Amniotic stem cell (primary cell): ENCODE results near the gene CMTM3.
"Not testable (repeated sequence)": the region's sequence is repeated elsewhere in the genome, so short reads cannot be mapped to it uniquely, and the experiment has no call there.

ENCODE experiments used
- DNase-seq: peaks from one replicate; lab custom pipeline; 2025; lab: John Stamatoyannopoulos, UW

Gene CMTM3, protein sequence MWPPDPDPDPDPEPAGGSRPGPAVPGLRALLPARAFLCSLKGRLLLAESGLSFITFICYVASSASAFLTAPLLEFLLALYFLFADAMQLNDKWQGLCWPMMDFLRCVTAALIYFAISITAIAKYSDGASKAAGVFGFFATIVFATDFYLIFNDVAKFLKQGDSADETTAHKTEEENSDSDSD

DNA sequence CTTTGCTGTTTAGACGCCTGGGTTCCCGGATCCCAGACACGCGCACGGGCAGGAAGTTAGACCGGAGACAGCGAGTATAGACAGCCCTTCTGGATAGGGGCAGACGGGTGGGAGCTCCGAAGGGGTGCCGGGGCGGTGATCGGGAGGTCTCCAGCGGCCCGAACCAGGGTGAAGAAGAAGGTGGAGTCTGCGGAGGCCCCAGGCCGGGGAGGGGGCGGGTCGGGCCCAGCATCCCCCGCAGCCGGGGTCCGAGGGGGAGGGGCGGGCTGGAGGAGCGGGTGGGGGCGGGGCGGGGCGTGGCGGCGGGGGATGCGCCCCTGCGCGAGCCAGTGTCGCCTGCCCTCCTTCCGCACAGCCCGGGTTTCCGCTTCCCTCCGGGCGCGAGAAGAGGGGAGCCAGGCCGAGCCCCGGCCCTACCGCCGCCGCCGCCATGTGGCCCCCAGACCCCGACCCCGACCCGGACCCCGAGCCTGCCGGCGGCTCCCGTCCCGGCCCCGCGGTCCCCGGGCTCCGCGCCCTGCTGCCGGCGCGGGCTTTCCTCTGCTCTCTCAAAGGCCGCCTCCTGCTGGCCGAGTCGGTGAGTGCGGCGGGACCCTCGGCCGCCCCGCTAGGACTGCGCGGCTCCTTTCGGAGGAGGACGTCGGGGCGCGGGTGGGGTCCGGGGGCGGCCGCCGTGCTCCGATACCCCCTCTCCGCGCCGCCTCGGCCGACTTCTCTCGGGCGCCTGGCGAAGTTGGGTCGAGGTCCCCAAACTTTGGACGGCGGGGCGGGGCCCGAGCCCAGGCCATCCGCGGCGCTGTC, at the start of gene CMTM3:
CMTM3 (plus strand) TSS at position 329 of the 801 bp plus-strand sequence; CDS start at position 431, 102 bp downstream.
- DNase-seq = no peak

DNA sequence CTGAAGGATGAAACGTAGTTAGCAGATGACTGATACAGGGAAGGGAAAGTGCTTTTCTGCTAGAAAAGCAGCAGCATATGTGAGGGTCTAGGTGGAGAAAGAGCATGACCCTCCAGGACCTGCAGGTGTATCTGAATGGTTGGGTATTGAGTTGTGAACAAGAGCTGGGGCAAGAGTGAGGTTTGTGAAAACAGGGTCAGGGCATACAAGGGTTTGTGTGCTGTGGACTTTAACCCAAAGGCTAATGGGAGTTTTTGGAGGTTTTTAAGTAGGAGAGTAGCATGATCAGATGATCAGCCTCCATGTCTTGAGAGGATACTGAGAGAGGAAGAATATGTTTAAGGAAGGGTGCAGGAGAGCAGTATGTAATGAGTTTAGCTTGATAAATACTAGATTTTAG, 44.4 kb upstream of the CMTM3 start:
- DNase-seq = no peak

DNA sequence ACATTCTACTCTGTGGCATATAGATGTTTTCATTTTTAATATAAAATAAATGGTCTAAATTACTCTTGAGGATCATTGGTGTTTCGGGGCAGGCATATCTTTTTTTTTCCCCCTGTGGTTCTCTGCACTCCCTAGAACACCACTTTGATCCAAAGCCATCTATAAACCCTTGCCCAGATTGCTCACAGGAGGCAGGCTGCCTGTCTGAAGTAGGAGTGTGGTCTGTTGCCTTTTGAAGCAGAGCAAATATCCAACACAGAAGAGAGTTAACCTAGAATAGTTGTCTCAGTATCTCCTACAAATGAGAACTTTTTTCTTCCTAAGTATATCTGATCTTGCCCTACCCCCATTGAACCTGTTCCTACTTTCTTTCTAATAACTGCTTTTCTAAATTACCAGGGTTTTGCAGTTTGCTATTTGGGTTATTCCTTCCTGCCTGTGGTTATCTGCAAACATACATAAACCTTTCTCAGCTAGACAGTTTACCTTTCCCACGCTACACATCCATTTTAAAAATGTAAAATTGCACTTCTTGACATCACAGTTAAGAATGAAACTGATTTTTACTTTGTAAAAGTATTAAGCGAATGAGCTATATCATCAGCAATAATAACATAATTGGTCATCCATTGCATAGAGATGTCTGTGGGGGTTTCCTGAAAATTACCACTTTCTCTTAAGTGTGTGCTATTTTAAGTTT, 43.0 kb upstream of the CMTM3 start:
- DNase-seq = no peak

DNA sequence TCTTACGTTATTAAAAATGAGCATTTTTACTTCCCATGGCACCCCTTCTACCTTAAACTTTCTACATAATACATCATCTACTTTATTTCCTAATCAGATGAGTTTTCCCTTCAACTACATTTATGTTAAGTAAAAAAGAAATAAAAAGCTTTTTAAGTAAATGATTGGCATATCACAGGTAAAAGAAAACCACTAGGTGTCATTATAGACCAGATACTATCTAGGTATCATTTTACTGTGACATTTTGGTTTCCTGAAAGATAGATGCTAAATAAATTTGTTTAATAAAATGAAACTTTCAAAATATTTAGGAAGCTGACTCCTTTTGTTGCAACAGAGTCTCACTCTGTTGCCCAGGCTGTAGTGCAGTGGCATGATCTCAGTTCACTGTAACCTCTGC, 42.1 kb upstream of the CMTM3 start:
- no peak for DNase-seq

DNA sequence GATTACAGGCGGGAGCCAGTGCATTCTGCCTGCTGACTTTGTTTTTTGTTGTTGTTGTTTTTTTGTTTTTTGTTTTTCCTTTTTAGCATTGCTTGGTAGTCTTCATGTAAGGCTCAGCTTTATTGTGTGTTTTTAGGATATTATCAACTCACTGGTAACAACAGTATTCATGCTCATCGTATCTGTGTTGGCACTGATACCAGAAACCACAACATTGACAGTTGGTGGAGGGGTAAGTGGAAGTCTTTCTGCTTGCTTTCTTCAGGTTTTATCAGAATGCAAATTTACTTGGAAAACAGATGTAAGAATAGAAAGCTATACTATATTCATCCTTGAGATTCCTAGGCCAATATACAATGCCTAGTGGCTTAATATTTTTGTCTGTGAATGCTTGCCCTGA, 41.5 kb upstream of the CMTM3 start:
- DNase-seq = no peak

GRCh38 chr16:66563574-66564334, 40.8 kb upstream of the CMTM3 start:
- no peak for DNase-seq

DNA sequence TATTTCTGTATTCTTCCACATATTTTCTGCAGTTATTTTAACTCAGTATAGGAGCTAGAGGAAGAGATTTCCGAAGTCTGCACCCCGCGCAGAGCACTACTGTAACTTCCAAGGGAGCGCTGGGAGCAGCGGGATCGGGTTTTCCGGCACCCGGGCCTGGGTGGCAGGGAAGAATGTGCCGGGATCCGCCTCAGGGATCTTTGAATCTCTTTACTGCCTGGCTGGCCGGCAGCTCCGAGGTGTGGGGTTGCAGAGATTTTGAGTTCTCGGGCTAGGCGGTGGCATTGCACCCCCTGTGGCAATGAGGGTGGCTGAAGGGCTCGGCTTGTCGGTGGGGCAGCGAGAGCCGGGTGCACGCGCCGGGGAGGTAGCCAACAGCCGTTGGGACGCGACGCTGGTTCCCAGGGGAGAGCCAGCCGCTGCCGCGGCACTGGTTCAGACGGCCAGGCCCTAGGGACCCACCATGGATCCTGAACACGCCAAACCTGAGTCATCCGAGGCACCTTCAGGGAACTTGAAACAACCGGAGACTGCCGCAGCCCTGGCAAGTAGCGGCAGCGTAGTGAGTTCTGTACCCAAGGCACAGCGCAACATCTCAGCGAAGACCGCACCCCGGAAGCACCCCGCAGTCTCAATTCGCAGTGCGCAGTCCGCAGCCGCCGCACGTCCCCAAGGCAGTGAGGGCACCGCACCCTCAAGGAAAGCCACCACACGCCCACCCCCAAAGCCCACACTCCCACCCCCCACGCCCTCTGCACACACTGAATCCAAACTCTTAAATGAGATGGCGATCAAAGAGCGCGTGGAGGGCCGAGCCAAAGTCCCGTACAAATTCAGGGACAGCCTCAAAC, 38.2 kb upstream of the CMTM3 start, which contains the start of gene CMTM1:
CMTM1 (plus strand) TSS at position 389 of the 851 bp plus-strand sequence; CDS start at position 464, 75 bp downstream.
- DNase-seq = no peak

- not testable (repeated sequence) for DNase-seq
Observed at GRCh38 chr16:66567270-66567669, 37.2 kb upstream of the CMTM3 start.

GRCh38 chr16:66568355-66568754, 36.1 kb upstream of the CMTM3 start:
- DNase-seq = no peak

GRCh38 chr16:66569131-66569530, 35.4 kb upstream of the CMTM3 start:
- DNase-seq = peak; percentile 7

- no peak for DNase-seq
Observed at GRCh38 chr16:66569827-66570405, 34.6 kb upstream of the CMTM3 start.

GRCh38 chr16:66572356-66572755, 32.1 kb upstream of the CMTM3 start:
- DNase-seq = no peak

GRCh38 chr16:66574081-66574480, 30.4 kb upstream of the CMTM3 start:
- no peak for DNase-seq

GRCh38 chr16:66574531-66574930, 30.0 kb upstream of the CMTM3 start:
- DNase-seq = no peak

- no peak for DNase-seq
Observed at GRCh38 chr16:66575060-66575459, 29.4 kb upstream of the CMTM3 start.

- DNase-seq = no peak
Observed at GRCh38 chr16:66576296-66576695, 28.2 kb upstream of the CMTM3 start.

GRCh38 chr16:66578651-66579531, 25.6 kb upstream of the CMTM3 start, which contains the start of gene CMTM2:
CMTM2 (plus strand) TSS chr16:66579463; CDS start chr16:66579608, 145 bp downstream.
- no peak for DNase-seq

DNA sequence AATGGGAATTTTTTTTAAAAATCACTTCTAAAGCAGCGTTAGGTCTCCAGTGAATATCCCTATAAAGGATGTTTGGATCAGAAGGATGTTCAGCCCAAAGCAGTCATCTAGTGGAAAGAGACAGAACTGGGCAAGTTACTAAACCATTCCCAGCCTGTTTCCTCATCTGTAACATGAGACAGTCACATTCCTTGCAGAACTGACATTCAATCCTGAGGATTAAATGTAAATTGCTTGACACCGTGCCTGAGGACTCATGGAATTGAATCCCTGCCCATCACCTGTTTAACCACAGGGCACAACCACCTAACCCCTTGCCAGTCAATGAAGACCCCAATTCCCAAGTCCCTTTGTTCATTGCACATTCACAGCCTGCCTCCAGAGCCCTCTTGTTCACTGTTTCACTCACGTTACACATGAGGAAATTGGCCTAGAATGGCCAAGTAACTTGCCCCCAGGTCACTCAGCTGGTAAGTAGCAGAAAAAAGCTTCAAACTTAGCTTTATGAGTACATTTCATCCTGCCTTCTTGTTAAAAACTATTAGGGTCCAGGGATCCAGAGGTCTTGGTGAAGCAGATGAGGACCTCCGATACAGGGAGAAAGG, 23.8 kb upstream of the CMTM3 start:
- DNase-seq = peak; percentile 37

DNA sequence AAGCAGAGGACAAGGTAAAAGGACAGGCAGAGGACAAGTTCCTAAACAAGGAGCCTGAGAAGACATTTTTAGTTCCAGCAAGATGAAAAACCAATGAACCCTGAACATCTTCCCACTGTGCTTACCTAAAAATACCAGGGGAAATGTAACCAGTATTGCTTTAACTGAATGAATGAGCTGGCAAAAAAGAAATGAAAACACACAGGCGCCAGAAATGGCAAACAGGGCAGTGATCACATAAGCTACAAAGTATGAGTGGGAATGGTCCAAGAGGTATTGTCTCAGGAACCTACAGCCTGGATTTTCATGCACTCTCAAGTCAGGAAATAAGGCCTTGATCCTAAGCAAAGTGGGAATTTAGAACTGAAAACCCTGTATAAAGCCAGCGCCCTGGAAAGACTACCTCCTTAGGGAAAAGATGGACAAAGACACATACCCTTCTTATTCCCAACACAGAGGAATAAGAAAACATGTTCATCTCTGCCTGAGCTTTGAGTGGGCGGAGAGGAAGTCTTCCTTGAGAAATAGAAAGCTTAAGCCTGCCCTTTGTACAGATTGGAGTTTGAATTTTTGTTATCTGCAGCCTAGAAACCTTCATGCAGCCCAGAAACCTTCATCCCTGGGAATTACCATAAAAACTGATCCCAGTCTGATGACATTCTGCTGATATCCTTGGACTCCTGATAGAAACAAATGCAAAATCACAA, 23.1 kb upstream of the CMTM3 start:
- no peak for DNase-seq
